Stimulated activated CD4-positive, alpha-beta T cell treated with anti-CD3 and anti-CD28 coated beads, Interleukin-15, amount 100 ng/mL, for 48 hours (primary cell): ENCODE data around the gene NLRP6.
"Not testable (repeated sequence)": the region's sequence is repeated elsewhere in the genome, so short reads cannot be mapped to it uniquely, and the experiment has no call there.

Experiments
- DNase-seq, 2 donors: peaks; one replicate each; pipeline ENCODE4 v3.0.0-alpha.2; 2020; ENCODE audit warnings: low read depth in 2 of 2

Gene NLRP6

DNA sequence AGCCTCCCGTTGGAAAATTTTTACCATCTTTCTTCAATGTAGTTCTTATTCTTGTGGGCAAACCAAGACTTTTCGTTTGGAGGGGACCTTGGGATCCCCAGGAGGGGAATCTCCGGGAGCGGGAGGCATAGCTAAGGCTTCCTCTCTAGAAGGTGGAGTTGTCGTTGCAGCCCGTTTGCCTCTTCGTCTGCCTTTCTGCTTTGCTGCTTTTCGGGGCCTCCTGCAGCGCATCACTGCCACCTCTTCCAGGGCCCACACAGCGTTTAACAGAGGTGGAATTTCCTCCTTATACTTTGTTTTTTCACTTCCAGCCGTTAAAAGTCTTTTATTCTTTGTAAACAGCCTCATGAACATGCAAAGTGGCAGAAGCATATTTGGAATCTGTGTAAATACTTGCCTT is 45.9 kb downstream of the NLRP6 start:
- no peak for DNase-seq

GRCh38 chr11:324593-325517 is 46.6 kb downstream of the NLRP6 start:
- DNase-seq: not testable (repeated sequence)

DNA sequence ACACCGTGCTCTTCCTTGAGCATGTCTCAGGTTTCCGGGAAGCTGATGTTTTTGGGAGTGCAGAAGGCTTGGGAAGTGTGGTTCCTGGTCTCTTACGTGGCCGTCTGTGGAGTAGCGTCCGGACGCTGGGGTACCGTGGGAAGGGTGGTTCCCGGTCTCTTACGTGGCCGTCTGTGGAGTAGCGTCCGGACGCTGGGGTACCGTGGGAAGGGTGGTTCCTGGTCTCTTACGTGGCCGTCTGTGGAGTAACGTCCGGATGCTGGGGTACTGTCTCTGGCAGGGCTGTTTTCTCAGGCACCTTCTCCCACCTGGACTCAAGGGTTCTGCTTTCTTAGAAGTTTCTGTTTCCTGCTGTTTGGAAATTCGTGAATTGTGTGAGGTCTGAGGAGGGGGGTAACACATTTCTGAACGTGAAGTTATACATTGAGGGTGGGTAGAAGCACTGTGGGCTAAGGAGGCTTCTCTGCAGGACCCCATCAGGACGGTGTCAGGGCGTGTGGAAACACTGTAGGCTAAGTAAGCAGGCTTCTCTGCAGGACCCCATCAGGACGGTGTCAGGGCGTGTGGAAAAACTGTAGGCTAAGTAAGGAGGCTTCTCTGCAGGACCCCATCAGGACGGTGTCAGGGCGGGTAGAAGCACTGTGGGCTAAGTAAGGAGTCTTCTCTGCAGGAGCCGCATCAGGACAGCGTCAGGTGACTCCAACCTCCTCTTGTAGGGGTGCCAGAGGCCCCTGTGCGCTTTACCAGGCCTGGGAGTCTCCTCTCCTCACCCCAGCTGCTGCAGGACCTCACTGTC is 47.8 kb downstream of the NLRP6 start:
- DNase-seq: no peak

DNA sequence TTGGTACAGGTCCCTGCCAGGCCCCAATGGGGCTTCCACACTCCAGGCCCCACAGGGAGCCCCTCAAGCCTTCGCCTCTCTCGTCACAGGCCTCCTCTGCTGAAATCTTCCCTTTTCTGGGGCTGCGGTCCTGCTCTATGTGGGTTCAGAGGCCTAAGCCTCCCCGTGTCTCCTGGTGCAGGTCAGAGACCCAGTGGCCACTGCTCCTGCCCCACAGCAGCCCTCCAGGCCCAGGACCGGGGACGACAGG is 48.3 kb downstream of the NLRP6 start:
- no peak for DNase-seq

GRCh38 chr11:326842-327580 is 48.8 kb downstream of the NLRP6 start:
- peak in 1 of 2 donors; percentile 53 for DNase-seq

GRCh38 chr11:327581-327923 is 49.3 kb downstream of the NLRP6 start:
- DNase-seq: no peak

DNA sequence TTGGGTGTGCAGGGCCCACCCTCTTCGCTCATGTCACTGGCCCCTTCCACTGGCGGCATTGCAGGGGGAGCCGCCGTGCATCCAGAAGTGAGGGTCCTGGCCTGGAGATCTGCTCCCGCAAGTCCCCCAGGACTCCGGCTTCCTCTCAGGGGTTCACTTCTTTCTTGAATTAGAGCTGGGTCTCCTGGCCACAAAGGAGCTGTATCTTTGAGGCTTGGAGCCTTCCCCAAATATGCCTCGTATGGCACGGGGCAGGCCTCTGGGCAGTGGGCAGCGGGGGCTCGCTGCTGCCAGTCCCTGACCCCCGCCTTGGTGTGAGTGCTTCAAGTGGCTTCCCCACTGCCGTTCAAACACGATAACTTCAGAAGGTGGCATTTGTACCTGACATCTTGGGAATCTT is 49.8 kb downstream of the NLRP6 start:
- no peak for DNase-seq

- not testable (repeated sequence) for DNase-seq
Observed at GRCh38 chr11:328516-329100, 50.4 kb downstream of the NLRP6 start.

DNA sequence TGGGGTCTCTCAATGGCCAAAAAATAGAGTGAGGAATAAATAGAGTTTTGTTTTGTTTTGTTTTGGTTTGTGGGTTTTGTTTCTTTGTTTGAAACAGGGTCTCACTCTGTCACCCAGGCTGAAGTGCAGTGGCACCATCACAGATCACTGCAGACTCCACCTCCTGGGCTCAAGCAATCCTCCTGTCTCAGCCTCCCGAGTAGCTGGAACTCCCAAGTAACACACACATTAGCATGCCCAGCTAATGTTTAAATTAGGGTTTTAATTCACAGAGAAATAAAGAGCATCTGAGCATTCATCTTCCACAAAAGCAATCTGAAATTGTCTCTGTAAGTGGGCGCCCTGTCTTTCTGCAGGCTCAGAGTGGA is 51.7 kb downstream of the NLRP6 start:
- DNase-seq: no peak

- DNase-seq: no peak
Observed at GRCh38 chr11:330307-330693, 52.1 kb downstream of the NLRP6 start.

- DNase-seq: no peak
Observed at GRCh38 chr11:330694-331357, 52.6 kb downstream of the NLRP6 start.

DNA sequence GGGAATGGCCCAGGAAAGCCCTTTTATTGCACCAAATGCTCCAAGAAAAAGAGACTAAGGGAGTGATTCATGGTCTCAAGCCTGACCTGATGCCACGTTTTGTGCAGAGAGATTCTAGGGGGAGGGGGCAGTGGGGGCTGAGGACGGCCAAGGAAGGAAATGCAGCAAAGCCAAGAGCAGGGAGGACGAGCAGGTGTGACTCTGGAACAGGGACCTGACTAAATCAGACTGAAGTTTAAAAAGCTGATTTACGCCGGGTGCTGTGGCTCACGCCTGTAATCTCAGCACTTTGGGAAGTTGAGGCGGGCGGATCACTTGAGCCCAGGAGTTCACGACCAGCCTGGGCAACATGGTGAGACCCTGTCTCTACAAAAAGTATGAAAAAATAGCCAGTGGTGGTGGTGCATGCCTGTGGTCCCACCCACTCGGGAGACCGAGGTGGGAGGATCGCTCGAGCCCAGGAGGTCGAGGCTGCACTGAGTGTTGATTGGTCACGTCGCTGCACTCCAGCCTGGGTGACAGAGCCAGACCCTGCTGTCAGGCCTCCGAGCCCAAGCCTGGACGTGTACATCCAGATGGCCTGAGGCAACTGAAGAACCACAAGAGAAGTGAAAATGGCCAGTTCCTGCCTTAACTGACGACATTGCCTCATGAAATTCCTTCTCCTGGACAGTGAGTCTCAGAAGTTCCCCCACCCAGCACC is 53.3 kb downstream of the NLRP6 start:
- DNase-seq: no peak

DNA sequence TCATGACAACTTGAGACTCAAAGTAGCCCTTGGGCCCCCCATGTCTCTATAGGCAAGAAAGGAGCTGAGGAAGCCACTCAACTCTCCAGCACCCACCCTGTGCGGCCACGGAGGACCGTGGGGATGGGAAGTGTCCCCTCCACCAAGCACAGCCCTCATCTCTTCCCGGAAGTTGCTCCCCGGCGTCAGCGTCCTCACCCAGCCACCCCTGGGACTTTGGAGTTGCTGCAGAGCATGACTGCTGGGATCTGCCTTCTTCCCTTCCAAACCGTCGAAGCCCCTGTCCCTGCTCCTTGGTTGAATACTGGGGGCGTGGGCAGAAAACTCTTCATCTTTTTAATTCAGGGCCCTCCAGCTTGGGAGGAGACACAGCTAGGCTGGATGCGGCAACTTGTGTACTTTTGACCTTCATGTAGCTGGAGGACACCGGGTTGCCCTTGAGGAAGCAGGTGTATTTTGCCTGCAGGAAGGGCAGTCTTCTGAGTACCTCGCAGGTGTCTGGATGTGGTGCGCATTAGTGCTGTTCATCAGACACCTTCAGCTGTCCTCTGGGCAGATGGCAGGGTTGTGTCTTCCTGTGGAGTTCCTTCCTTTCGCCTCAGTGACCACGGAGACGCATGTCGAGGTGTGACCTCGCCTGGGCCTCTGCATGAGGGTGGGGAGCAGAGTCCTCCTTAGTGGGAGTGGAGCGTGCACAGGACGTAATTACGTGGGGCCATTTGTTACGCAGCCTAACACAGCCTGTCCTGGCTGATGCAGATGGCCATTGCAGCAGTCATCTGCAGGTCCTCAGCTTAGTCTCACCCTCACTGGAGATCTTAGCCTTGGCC is 54.7 kb downstream of the NLRP6 start:
- DNase-seq: no peak

GRCh38 chr11:333616-334263 is 55.5 kb downstream of the NLRP6 start:
- DNase-seq: not testable (repeated sequence)

- no peak for DNase-seq
Observed at GRCh38 chr11:334264-334994, 56.2 kb downstream of the NLRP6 start.
